ENCODE data around the gene CXorf58. TPM values are rescaled to one million over a fixed set of nuclear protein-coding genes. Genes with fewer than 3 reads are reported as not detected.

The CXorf58 gene
- polyA plus RNA-seq, 4 donors: 0.17 to 0.32 TPM; not detected in 2

GRCh38 chrX:23900220-23900797, 7.5 kb upstream of the CXorf58 start:
- no peak for DNase-seq (ENCODE audit: low read depth in 4 of 4, low spot score in 2 of 4)

- no peak for DNase-seq (ENCODE audit: low read depth in 4 of 4, low spot score in 2 of 4)
These were observed 6.7 kb upstream of the CXorf58 start for GRCh38 chrX:23901060-23901459.

- DNase-seq (ENCODE audit: low read depth in 4 of 4, low spot score in 2 of 4): peak in 1 of 4 donors; percentile 56
These were observed 6.0 kb upstream of the CXorf58 start for GRCh38 chrX:23901805-23902204.

- DNase-seq (ENCODE audit: low read depth in 4 of 4, low spot score in 2 of 4): no peak
These were observed 5.4 kb upstream of the CXorf58 start for GRCh38 chrX:23902419-23902818.

- DNase-seq (ENCODE audit: low read depth in 4 of 4, low spot score in 2 of 4): no peak
These were observed 3.7 kb upstream of the CXorf58 start for GRCh38 chrX:23904096-23904495.

- no peak for DNase-seq (ENCODE audit: low read depth in 4 of 4, low spot score in 2 of 4)
These were observed 702 bp upstream of the CXorf58 start for GRCh38 chrX:23907111-23907497.

- no peak for DNase-seq (ENCODE audit: low read depth in 4 of 4, low spot score in 2 of 4)
These were observed 606 bp downstream of the CXorf58 start for GRCh38 chrX:23908219-23909004.

GRCh38 chrX:23911126-23911835, 3.5 kb downstream of the CXorf58 start:
- no peak for DNase-seq (ENCODE audit: low read depth in 4 of 4, low spot score in 2 of 4)

- no peak for DNase-seq (ENCODE audit: low read depth in 4 of 4, low spot score in 2 of 4)
These were observed 11.3 kb downstream of the CXorf58 start for GRCh38 chrX:23919148-23919547.

- no peak for DNase-seq (ENCODE audit: low read depth in 4 of 4, low spot score in 2 of 4)
These were observed 12.0 kb downstream of the CXorf58 start for GRCh38 chrX:23919706-23920320.

- no peak for DNase-seq (ENCODE audit: low read depth in 4 of 4, low spot score in 2 of 4)
These were observed 18.2 kb downstream of the CXorf58 start for GRCh38 chrX:23926015-23926414.

GRCh38 chrX:23930894-23931604, 23.2 kb downstream of the CXorf58 start:
- no peak for DNase-seq (ENCODE audit: low read depth in 4 of 4, low spot score in 2 of 4)

- no peak for DNase-seq (ENCODE audit: low read depth in 4 of 4, low spot score in 2 of 4)
These were observed 24.2 kb downstream of the CXorf58 start for GRCh38 chrX:23932046-23932445.

- no peak for DNase-seq (ENCODE audit: low read depth in 4 of 4, low spot score in 2 of 4)
These were observed 27.3 kb downstream of the CXorf58 start for GRCh38 chrX:23935106-23935505.

GRCh38 chrX:23936180-23936579, 28.4 kb downstream of the CXorf58 start:
- DNase-seq (ENCODE audit: low read depth in 4 of 4, low spot score in 2 of 4): no peak

GRCh38 chrX:23937100-23937499, 29.3 kb downstream of the CXorf58 start:
- no peak for DNase-seq (ENCODE audit: low read depth in 4 of 4, low spot score in 2 of 4)

- no peak for DNase-seq (ENCODE audit: low read depth in 4 of 4, low spot score in 2 of 4)
These were observed 30.9 kb downstream of the CXorf58 start for GRCh38 chrX:23938690-23939089.

GRCh38 chrX:23939203-23939602, 31.4 kb downstream of the CXorf58 start:
- DNase-seq (ENCODE audit: low read depth in 4 of 4, low spot score in 2 of 4): no peak

GRCh38 chrX:23944234-23944633, 36.4 kb downstream of the CXorf58 start:
- no peak for DNase-seq (ENCODE audit: low read depth in 4 of 4, low spot score in 2 of 4)

GRCh38 chrX:23945206-23945605, 37.4 kb downstream of the CXorf58 start:
- DNase-seq (ENCODE audit: low read depth in 4 of 4, low spot score in 2 of 4): no peak

GRCh38 chrX:23952391-23952790, 44.6 kb downstream of the CXorf58 start:
- DNase-seq (ENCODE audit: low read depth in 4 of 4, low spot score in 2 of 4): no peak

Data from left renal cortex interstitium (tissue), 4 donors.